Measurements from ENCODE around the gene HMCN1. TPM values are rescaled to one million over a fixed set of nuclear protein-coding genes. Genes with fewer than 3 reads are reported as not detected.

The HMCN1 gene
- polyA plus RNA-seq, 1 donor from 2014 or later, result 0.66 TPM

- no peak overlapping the region for H3K9ac ChIP-seq (ENCODE audit: low read length)
- H3F3A ChIP-seq (ENCODE audit: insufficient read depth, low read length, poor library complexity, severe bottlenecking), result no peaks in the 10 kb centered on the region
- TF ChIP-seq EZH2 (IDR thresholded peaks at IDR 0.05; ENCODE audit: borderline replicate concordance, insufficient read depth, low read length, poor library complexity, severe bottlenecking) (no peak), SMC3 (conservative IDR thresholded peaks at IDR 0.05; ENCODE audit: poor library complexity) (no peak), EP300 (conservative IDR thresholded peaks at IDR 0.05; ENCODE audit: poor library complexity, severe bottlenecking) (no peak), RAD21 (conservative IDR thresholded peaks at IDR 0.05) (no peak), TAF1 (IDR thresholded peaks at IDR 0.05; ENCODE audit: low read depth) (no peak), POLR2AphosphoS5 (IDR thresholded peaks at IDR 0.05) (no peak), CTCF (IDR thresholded peaks at IDR 0.05; ENCODE audit: poor library complexity, severe bottlenecking) (no peak), MXI1 (conservative IDR thresholded peaks at IDR 0.05; ENCODE audit: poor library complexity, severe bottlenecking) (no peak), REST (IDR thresholded peaks at IDR 0.05; ENCODE audit: borderline replicate concordance) (no peak)
- no peaks in the 10 kb centered on the region for H4K20me1 ChIP-seq (ENCODE audit: insufficient read depth)
- H3K27me3 ChIP-seq (ENCODE audit: insufficient read depth, low read depth, low read length), result no peaks in the 10 kb centered on the region
- no peak overlapping the region for H3K4me3 ChIP-seq (ENCODE audit: low read length)
- no peak overlapping the region for H2AFZ ChIP-seq (ENCODE audit: low read depth, low read length)
- H3K9me2 ChIP-seq (ENCODE audit: insufficient read depth, low read length), result no peaks in the 10 kb centered on the region
- H3K27ac ChIP-seq (ENCODE audit: low read length), result no peak overlapping the region
- H3K79me2 ChIP-seq (replicated peaks; ENCODE audit: insufficient read depth, low read length), result no peaks in the 10 kb centered on the region
- H3K36me3 ChIP-seq (ENCODE audit: insufficient read depth, low read length), result no peaks in the 10 kb centered on the region
- no peak overlapping the region for H3K4me2 ChIP-seq (ENCODE audit: low read length)
- H3K9me3 ChIP-seq (ENCODE audit: low read length), result no peaks in the 10 kb centered on the region
These were observed 87.6 kb downstream of the HMCN1 start for GRCh38 chr1:185821612-185822385.

- H3K9me3 ChIP-seq (ENCODE audit: low read length), result no peaks in the 10 kb centered on the region
- no peak overlapping the region for H2AFZ ChIP-seq (ENCODE audit: low read depth, low read length)
- H3K79me2 ChIP-seq (replicated peaks; ENCODE audit: insufficient read depth, low read length), result no peaks in the 10 kb centered on the region
- H3K27ac ChIP-seq (ENCODE audit: low read length), result no peak overlapping the region
- H3K4me2 ChIP-seq (ENCODE audit: low read length), result no peak overlapping the region
- H3K9me2 ChIP-seq (ENCODE audit: insufficient read depth, low read length), result no peaks in the 10 kb centered on the region
- H3K4me3 ChIP-seq (ENCODE audit: low read length), result no peak overlapping the region
- TF ChIP-seq SMC3 (conservative IDR thresholded peaks at IDR 0.05; ENCODE audit: poor library complexity) (no peak), TAF1 (IDR thresholded peaks at IDR 0.05; ENCODE audit: low read depth) (no peak), CTCF (IDR thresholded peaks at IDR 0.05; ENCODE audit: poor library complexity, severe bottlenecking) (no peak), EZH2 (IDR thresholded peaks at IDR 0.05; ENCODE audit: borderline replicate concordance, insufficient read depth, low read length, poor library complexity, severe bottlenecking) (no peak), REST (IDR thresholded peaks at IDR 0.05; ENCODE audit: borderline replicate concordance) (no peak), EP300 (conservative IDR thresholded peaks at IDR 0.05; ENCODE audit: poor library complexity, severe bottlenecking) (no peak), POLR2AphosphoS5 (IDR thresholded peaks at IDR 0.05) (no peak), MXI1 (conservative IDR thresholded peaks at IDR 0.05; ENCODE audit: poor library complexity, severe bottlenecking) (no peak), RAD21 (conservative IDR thresholded peaks at IDR 0.05) (no peak)
- no peaks in the 10 kb centered on the region for H3K36me3 ChIP-seq (ENCODE audit: insufficient read depth, low read length)
- no peaks in the 10 kb centered on the region for H3K27me3 ChIP-seq (ENCODE audit: insufficient read depth, low read depth, low read length)
- H3K9ac ChIP-seq (ENCODE audit: low read length), result no peak overlapping the region
- H3F3A ChIP-seq (ENCODE audit: insufficient read depth, low read length, poor library complexity, severe bottlenecking), result no peaks in the 10 kb centered on the region
- H4K20me1 ChIP-seq (ENCODE audit: insufficient read depth), result no peaks in the 10 kb centered on the region
These were observed 89.3 kb downstream of the HMCN1 start for GRCh38 chr1:185823467-185823866.
